SK-N-SH (cell line): ENCODE results near the gene IGFL1. TPM values are rescaled to one million over a fixed set of nuclear protein-coding genes. Genes with fewer than 3 reads are reported as not detected.

Experiments
- CTCF ChIA-PET: fragments of 300-600, 350-600 bp; formaldehyde crosslinking; extraction: SDS; loops from one replicate; lab custom pipeline; 2021; lab: Yijun Ruan, JAX
- POLR2A ChIA-PET: fragments of 350-600 bp; sonication (Branson Sonifier 250); formaldehyde crosslinking; extraction: SDS; loops from one replicate; lab custom pipeline; 2020; ENCODE audit warnings: antibody characterized with exemption, inconsistent platforms; lab: Yijun Ruan, JAX
- DNase-seq: peaks from one replicate; pipeline ENCODE4 v3.0.0; 2012
- H2AFZ ChIP-seq: fragments of 200-600 bp; sonication (generic); 2 replicates; pipeline ENCODE4 v1.8.1; 2016; ENCODE audit warnings: antibody characterized with exemption, mild to moderate bottlenecking, low read depth
- H3F3A ChIP-seq: fragments of 200-600 bp; sonication (generic); replicated peaks from 2 replicates; pipeline ENCODE3; 2016; ENCODE audit warnings: antibody characterized with exemption, mild to moderate bottlenecking; ENCODE audit not compliant: insufficient read depth
- H3K27ac ChIP-seq, 2 experiments: fragments of 200-500 bp in 1 of 2; fragments of 200-600 bp in 1 of 2; sonication (Bioruptor generic) in 1 of 2; sonication (generic), shearing (Covaris generic) in 1 of 2; 2 replicates each; pipeline versions ENCODE4 v1.5.1 to v1.6.1; 2014 to 2016; ENCODE audit warnings: low read depth in 2 of 2, inconsistent platforms in 1 of 2, low read length in 1 of 2, mild to moderate bottlenecking in 1 of 2, mixed read lengths in 1 of 2
- H3K27me3 ChIP-seq: fragments of 200-600 bp; sonication (generic), shearing (Covaris generic); 2 replicates; pipeline ENCODE4 v1.6.1; 2016; ENCODE audit warnings: mixed run types; ENCODE audit not compliant: insufficient read depth
- H3K36me3 ChIP-seq, 2 experiments: fragments of 200-500 bp in 1 of 2; fragments of 200-600 bp in 1 of 2; sonication (Bioruptor generic) in 1 of 2; sonication (generic) in 1 of 2; replicated peaks in 1 of 2; 2 replicates each; pipeline versions ENCODE3 to v1.5.1; 2014 to 2016; ENCODE audit warnings: low read length in 1 of 2, mild to moderate bottlenecking in 1 of 2; ENCODE audit not compliant: insufficient read depth in 2 of 2, control insufficient read depth in 1 of 2
- H3K4me1 ChIP-seq, 2 experiments: fragments of 200-500 bp in 1 of 2; fragments of 200-600 bp in 1 of 2; sonication (Bioruptor generic) in 1 of 2; sonication (generic), shearing (Covaris generic) in 1 of 2; 2 replicates each; pipeline versions ENCODE4 v1.5.1 to v1.6.1; 2014 to 2016; ENCODE audit warnings: low read depth in 1 of 2, low read length in 1 of 2, mixed run types in 1 of 2; ENCODE audit not compliant: insufficient read depth in 2 of 2, control insufficient read depth in 1 of 2
- H3K4me2 ChIP-seq: fragments of 200-600 bp; sonication (generic), shearing (Covaris generic); 2 replicates; pipeline ENCODE4 v1.6.1; 2017; ENCODE audit warnings: mixed run types
- H3K4me3 ChIP-seq, 2 experiments: fragments of 200-500 bp in 1 of 2; fragments of 200-600 bp in 1 of 2; sonication (Bioruptor generic) in 1 of 2; sonication (generic), shearing (Covaris generic) in 1 of 2; 2 replicates each; pipeline versions ENCODE4 v1.5.1 to v1.8.1; 2014 to 2016; ENCODE audit warnings: low read depth in 2 of 2, inconsistent platforms in 1 of 2, low read length in 1 of 2, mild to moderate bottlenecking in 1 of 2, mixed read lengths in 1 of 2, moderate library complexity in 1 of 2
- H3K79me2 ChIP-seq: fragments of 200-600 bp; sonication (generic); 2 replicates; pipeline ENCODE4 v1.8.1; 2017; ENCODE audit warnings: mild to moderate bottlenecking; ENCODE audit not compliant: insufficient read depth
- H3K9ac ChIP-seq: fragments of 200-600 bp; sonication (generic); 2 replicates; pipeline ENCODE4 v1.6.1; 2017; ENCODE audit warnings: mixed run types
- H3K9me2 ChIP-seq: fragments of 200-600 bp; sonication (generic); 2 replicates; pipeline ENCODE4 v1.6.1; 2017; ENCODE audit warnings: mixed run types
- H3K9me3 ChIP-seq: fragments of 200-600 bp; sonication (generic); 2 replicates; pipeline ENCODE4 v1.6.1; 2017; ENCODE audit warnings: mixed run types, mild to moderate bottlenecking, moderate library complexity
- H4K20me1 ChIP-seq: fragments of 200-600 bp; sonication (generic); 2 replicates; pipeline ENCODE4 v1.6.1; 2017; ENCODE audit warnings: mild to moderate bottlenecking, mixed run types; ENCODE audit not compliant: insufficient read depth
- CHD2 ChIP-seq: fragments of 150-350 bp; IDR thresholded peaks from 2 replicates; pipeline ENCODE4 v1.6.1; 2018; ENCODE audit warnings: low read length; ENCODE audit not compliant: partially characterized antibody
- ELF1 ChIP-seq: IDR thresholded peaks from 2 replicates; pipeline ENCODE4 v1.4.0; 2012
- FOSL2 ChIP-seq: IDR thresholded peaks from 2 replicates; pipeline ENCODE4 v1.4.0; 2012; ENCODE audit warnings: low read depth, mild to moderate bottlenecking, moderate library complexity, borderline replicate concordance
- GABPA ChIP-seq: IDR thresholded peaks from 2 replicates; pipeline ENCODE4 v1.4.0; 2012; ENCODE audit warnings: low read depth, mild to moderate bottlenecking
- GATA2 ChIP-seq: sonication (generic); formaldehyde crosslinking; IDR thresholded peaks from 2 replicates; pipeline ENCODE4 v1.5.0; 2020; ENCODE audit warnings: mild to moderate bottlenecking, missing genetic modification reagents
- JUND ChIP-seq: IDR thresholded peaks from 2 replicates; pipeline ENCODE4 v1.4.0; 2012
- MEF2A ChIP-seq: IDR thresholded peaks from 2 replicates; pipeline ENCODE4 v1.4.0; 2012; ENCODE audit warnings: low read depth, borderline replicate concordance
- MXI1 ChIP-seq: IDR thresholded peaks from 2 replicates; pipeline ENCODE4 v1.6.1; 2012; ENCODE audit warnings: mild to moderate bottlenecking, low read depth, low read length, improper control_type of control experiment
- NFIC ChIP-seq: IDR thresholded peaks from 2 replicates; pipeline ENCODE4 v1.4.0; 2012; ENCODE audit warnings: borderline replicate concordance
- NRF1 ChIP-seq: IDR thresholded peaks from 2 replicates; pipeline ENCODE4 v1.6.1; 2012; ENCODE audit warnings: low read depth, mild to moderate bottlenecking, low read length
- POLR2AphosphoS5 ChIP-seq: IDR thresholded peaks from 2 replicates; pipeline ENCODE4 v1.6.1; 2012; ENCODE audit warnings: low read depth, low read length
- RCOR1 ChIP-seq: fragments of 150-350 bp; IDR thresholded peaks from 2 replicates; pipeline ENCODE4 v1.6.1; 2017; ENCODE audit warnings: antibody characterized with exemption, low read length
- RXRA ChIP-seq: IDR thresholded peaks from 2 replicates; pipeline ENCODE4 v1.4.0; 2012; ENCODE audit warnings: low read depth, mild to moderate bottlenecking, borderline replicate concordance
- SMC3 ChIP-seq: IDR thresholded peaks from 2 replicates; pipeline ENCODE4 v1.6.1; 2012; ENCODE audit warnings: low read depth, low read length, improper control_type of control experiment
- TAF1 ChIP-seq: IDR thresholded peaks from 2 replicates; pipeline ENCODE4 v1.6.1; 2012; ENCODE audit warnings: low read depth, mild to moderate bottlenecking, low read length, moderate library complexity, borderline replicate concordance
- TCF12 ChIP-seq: IDR thresholded peaks from 2 replicates; pipeline ENCODE4 v1.4.0; 2012
- TEAD4 ChIP-seq: IDR thresholded peaks from 2 replicates; pipeline ENCODE4 v1.4.0; 2012; ENCODE audit warnings: mild to moderate bottlenecking, borderline replicate concordance; ENCODE audit not compliant: insufficient read depth
- YY1 ChIP-seq: IDR thresholded peaks from 2 replicates; pipeline ENCODE4 v1.4.0; 2012; ENCODE audit warnings: low read depth, mild to moderate bottlenecking
- ZBTB33 ChIP-seq: IDR thresholded peaks from 2 replicates; pipeline ENCODE4 v1.4.0; 2012; ENCODE audit warnings: low read depth, borderline replicate concordance
- WGBS: methylation state at CpG from one replicate; pipeline ENCODE4 v1.1.6; 2017; ENCODE audit warnings: low lambda C conversion rate; 5-methylcytosine and 5-hydroxymethylcytosine counted together
- polyA plus RNA-seq, 3 experiments: library from polyadenylated mRNA; depleted of rRNA; stranded (reverse); fragments of >200 nt; gene quantifications; 2 replicates each; pipeline ENCODE4 v1.2.3, GENCODE V29; 2012
- TF ChIP-seq, protein P1 (sequence below): IDR thresholded peaks from 2 replicates; pipeline ENCODE4 v1.4.0; 2012; ENCODE audit warnings: low read depth
- TF ChIP-seq, protein P2 (sequence below): IDR thresholded peaks from 2 replicates; pipeline ENCODE4; 2012
- TF ChIP-seq, protein P3 (sequence below): fragments of 200-600 bp; sonication (generic); IDR thresholded peaks from 2 replicates; pipeline ENCODE4 v1.6.1; 2017; ENCODE audit warnings: antibody characterized with exemption, mild to moderate bottlenecking, moderate library complexity
- TF ChIP-seq, protein P4 (sequence below): IDR thresholded peaks from 2 replicates; pipeline ENCODE4 v1.6.1; 2012; ENCODE audit warnings: mild to moderate bottlenecking, low read depth, low read length, moderate library complexity
- TF ChIP-seq, protein P5 (sequence below): IDR thresholded peaks from 2 replicates; pipeline ENCODE4 v1.4.0; 2012; ENCODE audit warnings: low read depth, borderline replicate concordance

IGFL1 gene
- polyA plus RNA-seq, 1 of the 3 experiments (the other 2 are of a cell fraction) = not detected

GRCh38 chr19:46271481-46272197, 42.1 kb downstream of the IGFL1 start:
- WGBS = 37% methylated on average over 8 of the region's 8 CpGs
- Histone ChIP-seq H4K20me1 (no peaks in the 10 kb centered on the region), H2AFZ (no peak overlapping the region), H3K27me3 (no peaks in the 10 kb centered on the region; the same call in 1 of the 2 replicates), H3K36me3 (no peaks in the 10 kb centered on the region), H3K79me2 (no peaks in the 10 kb centered on the region), H3K9me2 (no peaks in the 10 kb centered on the region), H3K27ac (peak overlapping the region in 1 of 2 experiments; percentile 81; a peak in 2 of 4 replicates), H3K9me3 (no peaks in the 10 kb centered on the region), H3K4me3 (no peak overlapping the region), H3K9ac (peak overlapping the region; percentile 51; the same call in 1 of the 2 replicates), H3K4me1 (peaks cover 0 to 4% of the 10 kb centered on the region in 2 experiments; a peak in 1 of 4 replicates), H3F3A (peaks cover 27% of the 10 kb centered on the region), H3K4me2 (peak overlapping the region; percentile 59; the same call in 1 of the 2 replicates)
- POLR2A ChIA-PET = no interaction called here
- CTCF ChIA-PET = interaction anchor here (0.6 to 8.9 kb wide), 4 partner anchors 10 to 934 kb away, joined by 3 to 78 read pairs (median 8); no protein-coding TSS in a partner anchor
- no peak for DNase-seq
- TF ChIP-seq FOSL2 (peak; percentile 82), RCOR1 (no peak), CHD2 (no peak), NFIC (peak; percentile 91), ZBTB33 (no peak), YY1 (no peak), SMC3 (no peak), GATA2 (CRISPR knock-in tag) (no peak), TAF1 (no peak), GABPA (no peak), TCF12 (peak; percentile 95), RXRA (peak; percentile 90), NRF1 (no peak), ELF1 (no peak; the same call in 1 of the 2 replicates), MEF2A (peak; percentile 32; the same call in 1 of the 2 replicates), POLR2AphosphoS5 (peak; percentile 48; the same call in 1 of the 2 replicates), MXI1 (no peak), JUND (peak; percentile 85), TEAD4 (peak; percentile 78)
- TF ChIP-seq, protein P1, sequence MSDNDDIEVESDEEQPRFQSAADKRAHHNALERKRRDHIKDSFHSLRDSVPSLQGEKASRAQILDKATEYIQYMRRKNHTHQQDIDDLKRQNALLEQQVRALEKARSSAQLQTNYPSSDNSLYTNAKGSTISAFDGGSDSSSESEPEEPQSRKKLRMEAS = peak; percentile 74; the same call in 1 of the 2 replicates
- TF ChIP-seq, protein P2, sequence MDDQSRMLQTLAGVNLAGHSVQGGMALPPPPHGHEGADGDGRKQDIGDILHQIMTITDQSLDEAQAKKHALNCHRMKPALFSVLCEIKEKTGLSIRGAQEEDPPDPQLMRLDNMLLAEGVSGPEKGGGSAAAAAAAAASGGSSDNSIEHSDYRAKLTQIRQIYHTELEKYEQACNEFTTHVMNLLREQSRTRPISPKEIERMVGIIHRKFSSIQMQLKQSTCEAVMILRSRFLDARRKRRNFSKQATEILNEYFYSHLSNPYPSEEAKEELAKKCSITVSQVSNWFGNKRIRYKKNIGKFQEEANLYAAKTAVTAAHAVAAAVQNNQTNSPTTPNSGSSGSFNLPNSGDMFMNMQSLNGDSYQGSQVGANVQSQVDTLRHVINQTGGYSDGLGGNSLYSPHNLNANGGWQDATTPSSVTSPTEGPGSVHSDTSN = peak; percentile 90
- TF ChIP-seq, protein P3, sequence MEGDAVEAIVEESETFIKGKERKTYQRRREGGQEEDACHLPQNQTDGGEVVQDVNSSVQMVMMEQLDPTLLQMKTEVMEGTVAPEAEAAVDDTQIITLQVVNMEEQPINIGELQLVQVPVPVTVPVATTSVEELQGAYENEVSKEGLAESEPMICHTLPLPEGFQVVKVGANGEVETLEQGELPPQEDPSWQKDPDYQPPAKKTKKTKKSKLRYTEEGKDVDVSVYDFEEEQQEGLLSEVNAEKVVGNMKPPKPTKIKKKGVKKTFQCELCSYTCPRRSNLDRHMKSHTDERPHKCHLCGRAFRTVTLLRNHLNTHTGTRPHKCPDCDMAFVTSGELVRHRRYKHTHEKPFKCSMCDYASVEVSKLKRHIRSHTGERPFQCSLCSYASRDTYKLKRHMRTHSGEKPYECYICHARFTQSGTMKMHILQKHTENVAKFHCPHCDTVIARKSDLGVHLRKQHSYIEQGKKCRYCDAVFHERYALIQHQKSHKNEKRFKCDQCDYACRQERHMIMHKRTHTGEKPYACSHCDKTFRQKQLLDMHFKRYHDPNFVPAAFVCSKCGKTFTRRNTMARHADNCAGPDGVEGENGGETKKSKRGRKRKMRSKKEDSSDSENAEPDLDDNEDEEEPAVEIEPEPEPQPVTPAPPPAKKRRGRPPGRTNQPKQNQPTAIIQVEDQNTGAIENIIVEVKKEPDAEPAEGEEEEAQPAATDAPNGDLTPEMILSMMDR = no peak
- TF ChIP-seq, protein P4, sequence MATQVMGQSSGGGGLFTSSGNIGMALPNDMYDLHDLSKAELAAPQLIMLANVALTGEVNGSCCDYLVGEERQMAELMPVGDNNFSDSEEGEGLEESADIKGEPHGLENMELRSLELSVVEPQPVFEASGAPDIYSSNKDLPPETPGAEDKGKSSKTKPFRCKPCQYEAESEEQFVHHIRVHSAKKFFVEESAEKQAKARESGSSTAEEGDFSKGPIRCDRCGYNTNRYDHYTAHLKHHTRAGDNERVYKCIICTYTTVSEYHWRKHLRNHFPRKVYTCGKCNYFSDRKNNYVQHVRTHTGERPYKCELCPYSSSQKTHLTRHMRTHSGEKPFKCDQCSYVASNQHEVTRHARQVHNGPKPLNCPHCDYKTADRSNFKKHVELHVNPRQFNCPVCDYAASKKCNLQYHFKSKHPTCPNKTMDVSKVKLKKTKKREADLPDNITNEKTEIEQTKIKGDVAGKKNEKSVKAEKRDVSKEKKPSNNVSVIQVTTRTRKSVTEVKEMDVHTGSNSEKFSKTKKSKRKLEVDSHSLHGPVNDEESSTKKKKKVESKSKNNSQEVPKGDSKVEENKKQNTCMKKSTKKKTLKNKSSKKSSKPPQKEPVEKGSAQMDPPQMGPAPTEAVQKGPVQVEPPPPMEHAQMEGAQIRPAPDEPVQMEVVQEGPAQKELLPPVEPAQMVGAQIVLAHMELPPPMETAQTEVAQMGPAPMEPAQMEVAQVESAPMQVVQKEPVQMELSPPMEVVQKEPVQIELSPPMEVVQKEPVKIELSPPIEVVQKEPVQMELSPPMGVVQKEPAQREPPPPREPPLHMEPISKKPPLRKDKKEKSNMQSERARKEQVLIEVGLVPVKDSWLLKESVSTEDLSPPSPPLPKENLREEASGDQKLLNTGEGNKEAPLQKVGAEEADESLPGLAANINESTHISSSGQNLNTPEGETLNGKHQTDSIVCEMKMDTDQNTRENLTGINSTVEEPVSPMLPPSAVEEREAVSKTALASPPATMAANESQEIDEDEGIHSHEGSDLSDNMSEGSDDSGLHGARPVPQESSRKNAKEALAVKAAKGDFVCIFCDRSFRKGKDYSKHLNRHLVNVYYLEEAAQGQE = no peak
- TF ChIP-seq, protein P5, sequence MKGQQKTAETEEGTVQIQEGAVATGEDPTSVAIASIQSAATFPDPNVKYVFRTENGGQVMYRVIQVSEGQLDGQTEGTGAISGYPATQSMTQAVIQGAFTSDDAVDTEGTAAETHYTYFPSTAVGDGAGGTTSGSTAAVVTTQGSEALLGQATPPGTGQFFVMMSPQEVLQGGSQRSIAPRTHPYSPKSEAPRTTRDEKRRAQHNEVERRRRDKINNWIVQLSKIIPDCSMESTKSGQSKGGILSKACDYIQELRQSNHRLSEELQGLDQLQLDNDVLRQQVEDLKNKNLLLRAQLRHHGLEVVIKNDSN = no peak
